Raji (cell line): ENCODE results near the gene ZNF469.

Experiments used
- POLR2A ChIP-seq: IDR thresholded peaks from 2 replicates; pipeline ENCODE4 v1.6.1; 2011; ENCODE audit warnings: low read depth, low read length, control low read depth; ENCODE audit not compliant: insufficient read depth

The ZNF469 gene

GRCh38 chr16:88390735-88391134 is 8.0 kb downstream of the ZNF469 start:
- TF ChIP-seq POLR2A = no peak

- no peak for TF ChIP-seq POLR2A
Measured at GRCh38 chr16:88391144-88391850, 8.5 kb downstream of the ZNF469 start.

GRCh38 chr16:88392111-88392510 is 9.4 kb downstream of the ZNF469 start:
- no peak for TF ChIP-seq POLR2A

GRCh38 chr16:88392616-88393015 is 9.9 kb downstream of the ZNF469 start:
- TF ChIP-seq POLR2A = no peak

GRCh38 chr16:88393034-88393433 is 10.3 kb downstream of the ZNF469 start:
- no peak for TF ChIP-seq POLR2A

GRCh38 chr16:88393571-88393970 is 10.8 kb downstream of the ZNF469 start:
- TF ChIP-seq POLR2A = no peak

- TF ChIP-seq POLR2A = no peak
Measured at GRCh38 chr16:88394426-88394825, 11.7 kb downstream of the ZNF469 start.

GRCh38 chr16:88395669-88396584 is 13.2 kb downstream of the ZNF469 start:
- no peak for TF ChIP-seq POLR2A

GRCh38 chr16:88398170-88398873 is 15.6 kb downstream of the ZNF469 start:
- TF ChIP-seq POLR2A = no peak

- TF ChIP-seq POLR2A = no peak
Measured at GRCh38 chr16:88398874-88399178, 16.1 kb downstream of the ZNF469 start.

GRCh38 chr16:88400186-88400585 is 17.4 kb downstream of the ZNF469 start:
- TF ChIP-seq POLR2A = no peak

- no peak for TF ChIP-seq POLR2A
Measured at GRCh38 chr16:88401604-88402246, 19.0 kb downstream of the ZNF469 start.

GRCh38 chr16:88402551-88403240 is 19.9 kb downstream of the ZNF469 start:
- no peak for TF ChIP-seq POLR2A

GRCh38 chr16:88403794-88404581 is 21.2 kb downstream of the ZNF469 start:
- TF ChIP-seq POLR2A = no peak

- no peak for TF ChIP-seq POLR2A
Measured at GRCh38 chr16:88404769-88405168, 22.0 kb downstream of the ZNF469 start.
